GM19395 (cell line): ENCODE data around the gene SCYL3.
"Not testable (repeated sequence)": the region's sequence is repeated elsewhere in the genome, so short reads cannot be mapped to it uniquely, and the experiment has no call there.

Experiments
- ATAC-seq: cut with Tn5 transposase; IDR thresholded peaks from one replicate; pipeline ENCODE4 v1.9.1; 2021; ENCODE audit warnings: mild to moderate bottlenecking, moderate library complexity; ENCODE audit not compliant: unreplicated experiment

SCYL3 gene

GRCh38 chr1:169829671-169830070 lies 64.0 kb downstream of the SCYL3 start:
- ATAC-seq, result no peak

DNA sequence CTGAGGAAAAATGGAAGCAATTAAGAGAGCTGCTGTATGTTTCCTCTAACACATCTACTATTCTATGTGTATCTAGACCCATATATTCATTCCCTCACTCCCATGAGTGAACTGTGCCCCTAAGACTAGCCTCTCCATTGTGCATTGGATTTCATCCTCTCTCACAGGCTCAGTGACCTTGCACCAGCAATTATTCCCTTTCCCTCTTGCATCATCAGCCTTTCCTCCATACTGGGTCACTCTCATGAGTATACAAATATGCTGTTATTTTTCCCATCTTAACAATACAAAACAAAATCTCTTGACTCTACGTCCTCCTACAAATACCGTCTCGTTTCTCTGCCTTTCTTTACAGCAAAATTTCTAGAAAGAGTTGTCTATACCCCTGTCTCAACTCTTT lies 69.5 kb downstream of the SCYL3 start:
- ATAC-seq, result no peak

- ATAC-seq, result no peak
Measured at GRCh38 chr1:169821500-169821899, 72.2 kb downstream of the SCYL3 start.

DNA sequence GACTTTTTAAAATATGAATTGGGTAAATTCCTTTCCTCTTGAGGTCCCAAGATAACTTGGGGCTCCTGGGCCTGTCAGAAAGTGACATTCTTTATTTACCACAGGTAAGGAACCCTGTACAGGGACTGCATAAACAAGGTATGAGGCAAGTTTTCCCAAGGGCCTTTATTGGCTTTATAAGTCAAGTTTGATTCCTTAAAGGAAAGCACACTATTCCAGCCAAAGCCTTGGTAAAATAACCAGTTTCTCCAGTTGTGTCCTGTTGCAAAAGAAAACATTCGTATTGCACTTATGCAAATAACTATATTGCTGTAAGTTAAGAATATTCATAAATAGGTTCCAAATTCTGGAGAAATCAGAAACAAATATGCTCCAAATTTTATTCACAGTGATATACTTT lies 77.1 kb downstream of the SCYL3 start:
- no peak for ATAC-seq

- ATAC-seq, result no peak
Measured at GRCh38 chr1:169814265-169814664, 79.4 kb downstream of the SCYL3 start.

GRCh38 chr1:169812131-169812530 lies 81.6 kb downstream of the SCYL3 start:
- no peak for ATAC-seq

DNA sequence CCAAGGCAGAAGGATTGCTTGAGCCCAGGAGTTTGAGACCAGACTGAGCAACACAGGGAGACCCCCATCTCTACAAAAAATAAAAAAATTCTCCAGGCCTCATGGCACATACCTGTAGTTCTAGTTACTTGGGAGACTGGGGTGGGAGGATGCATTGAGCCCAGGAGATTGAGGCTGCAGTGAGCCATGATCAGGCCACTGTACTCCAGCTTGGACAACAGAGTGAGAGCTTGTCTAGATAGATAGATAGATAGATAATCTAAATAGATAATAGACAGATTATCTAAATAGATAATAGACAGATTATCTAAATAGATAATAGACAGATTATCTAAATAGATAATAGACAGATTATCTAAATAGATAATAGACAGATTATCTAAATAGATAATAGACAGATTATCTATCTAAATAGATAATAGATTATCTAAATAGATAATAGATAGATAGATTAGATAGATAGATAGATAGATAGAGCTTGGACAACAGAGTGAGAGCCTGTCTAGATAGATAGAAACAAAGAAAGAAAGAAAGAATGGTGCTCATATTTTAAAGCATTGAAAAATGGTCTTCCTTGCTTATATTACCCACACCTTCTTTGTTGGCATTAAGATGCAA lies 82.2 kb downstream of the SCYL3 start:
- not testable (repeated sequence) for ATAC-seq

GRCh38 chr1:169809370-169810095 lies 84.2 kb downstream of the SCYL3 start:
- no peak for ATAC-seq

GRCh38 chr1:169804941-169805340 lies 88.8 kb downstream of the SCYL3 start:
- ATAC-seq, result no peak

GRCh38 chr1:169802888-169803287 lies 90.8 kb downstream of the SCYL3 start:
- no peak for ATAC-seq
